ENCODE data around the gene CDON.

CDON gene

GRCh38 chr11:126083829-126084607 is 21.4 kb upstream of the CDON start:
- DNase-seq, result peak; percentile 37 to 54

GRCh38 chr11:126082251-126083109 is 19.8 kb upstream of the CDON start:
- peak; percentile 42 to 65 for DNase-seq

- no peak for DNase-seq
Observed at GRCh38 chr11:126081915-126082250, 19.2 kb upstream of the CDON start.

- DNase-seq, result peak; percentile 63 to 86
Observed at GRCh38 chr11:126080161-126080941, 17.7 kb upstream of the CDON start.

GRCh38 chr11:126079621-126080124 is 17.0 kb upstream of the CDON start:
- peak; percentile 24 to 70 for DNase-seq

GRCh38 chr11:126076641-126077040 is 14.0 kb upstream of the CDON start:
- DNase-seq, result no peak

GRCh38 chr11:126072801-126073594 is 10.3 kb upstream of the CDON start:
- no peak for DNase-seq

- peak in 1 of 2 experiments; percentile 45 for DNase-seq
Observed at GRCh38 chr11:126072141-126072741, 9.6 kb upstream of the CDON start.

- no peak for DNase-seq
Observed at GRCh38 chr11:126063507-126063852, 814 bp upstream of the CDON start.

- peak; percentile 67 to 81 for DNase-seq
Observed at GRCh38 chr11:126061707-126062678, 673 bp downstream of the CDON start.

- no peak for DNase-seq
Observed at GRCh38 chr11:126060757-126061171, 1.9 kb downstream of the CDON start.

GRCh38 chr11:126059238-126059781 is 3.4 kb downstream of the CDON start:
- no peak for DNase-seq

- DNase-seq, result no peak
Observed at GRCh38 chr11:126058105-126058874, 4.4 kb downstream of the CDON start.

GRCh38 chr11:126054882-126055281 is 7.8 kb downstream of the CDON start:
- no peak for DNase-seq

- DNase-seq, result no peak
Observed at GRCh38 chr11:126054408-126054807, 8.3 kb downstream of the CDON start.

- peak; percentile 9 to 51 for DNase-seq
Observed at GRCh38 chr11:126053415-126054286, 9.0 kb downstream of the CDON start.

- DNase-seq, result no peak
Observed at GRCh38 chr11:126051117-126051516, 11.5 kb downstream of the CDON start.

- no peak for DNase-seq
Observed at GRCh38 chr11:126049159-126049558, 13.5 kb downstream of the CDON start.

Measured in NCI-H2081 (cell line).